T-helper 22 cell (primary cell): ENCODE measurements around the gene COMMD1.
"Not testable (repeated sequence)": the region's sequence is repeated elsewhere in the genome, so short reads cannot be mapped to it uniquely, and the experiment has no call there.

Experiments
- DNase-seq: peaks from one replicate; pipeline ENCODE4 v3.0.0-alpha.2; 2020; ENCODE audit warnings: low read depth

The COMMD1 gene

GRCh38 chr2:62030902-62031301 is 125.4 kb downstream of the COMMD1 start:
- no peak for DNase-seq

GRCh38 chr2:62032096-62032495 is 126.6 kb downstream of the COMMD1 start:
- no peak for DNase-seq

- DNase-seq = no peak
Observed at GRCh38 chr2:62034715-62035114, 129.2 kb downstream of the COMMD1 start.

GRCh38 chr2:62036229-62036628 is 130.8 kb downstream of the COMMD1 start:
- no peak for DNase-seq

- no peak for DNase-seq
Observed at GRCh38 chr2:62036761-62037250, 131.3 kb downstream of the COMMD1 start.

GRCh38 chr2:62038975-62039771 is 133.7 kb downstream of the COMMD1 start:
- no peak for DNase-seq

- no peak for DNase-seq
Observed at GRCh38 chr2:62040926-62041325, 135.5 kb downstream of the COMMD1 start.

- not testable (repeated sequence) for DNase-seq
Observed at GRCh38 chr2:62041701-62042385, 136.4 kb downstream of the COMMD1 start.

GRCh38 chr2:62042400-62042799 is 136.9 kb downstream of the COMMD1 start:
- DNase-seq = no peak

GRCh38 chr2:62042944-62043343 is 137.5 kb downstream of the COMMD1 start:
- DNase-seq = no peak

GRCh38 chr2:62045017-62045543 is 139.6 kb downstream of the COMMD1 start:
- no peak for DNase-seq

- DNase-seq = no peak
Observed at GRCh38 chr2:62046141-62046540, 140.7 kb downstream of the COMMD1 start.

GRCh38 chr2:62050456-62051045 is 145.1 kb downstream of the COMMD1 start:
- DNase-seq = no peak

GRCh38 chr2:62054029-62054791 is 148.7 kb downstream of the COMMD1 start:
- no peak for DNase-seq

- DNase-seq = no peak
Observed at GRCh38 chr2:62054916-62055450, 149.5 kb downstream of the COMMD1 start.

GRCh38 chr2:62055724-62056336 is 150.4 kb downstream of the COMMD1 start:
- DNase-seq = no peak

GRCh38 chr2:62056341-62056740 is 150.9 kb downstream of the COMMD1 start:
- no peak for DNase-seq

GRCh38 chr2:62065243-62065642 is 159.8 kb downstream of the COMMD1 start:
- DNase-seq = no peak

- DNase-seq = no peak
Observed at GRCh38 chr2:62071126-62071598, 165.7 kb downstream of the COMMD1 start.

GRCh38 chr2:62071760-62072680 is 166.5 kb downstream of the COMMD1 start:
- no peak for DNase-seq
